K562 treated with DMSO at 1 percent for 24 hours (cell line): ENCODE measurements around the gene SLC22A13. TPM values are rescaled to one million over a fixed set of nuclear protein-coding genes. Genes with fewer than 3 reads are reported as not detected.

Source experiments
- total RNA-seq: library from RNA; unstranded; fragments of 300-600 nt; gene quantifications from 2 replicates; pipeline ENCODE4 v1.2.3, GENCODE V29; 2022; ENCODE audit warnings: low read depth; ENCODE audit not compliant: insufficient read depth

SLC22A13 gene
- not detected in 2 replicates for total RNA-seq

GRCh38 chr3:38265604-38266307 is at the start of gene SLC22A13:
SLC22A13 (plus strand) TSS chr3:38265812; CDS start chr3:38265861, 49 bp downstream.

GRCh38 chr3:38281895-38282686 is 16.5 kb downstream of the SLC22A13 start, which contains the start of gene SLC22A14:
SLC22A14 (plus strand) TSS chr3:38282294; CDS start chr3:38306027, 23,733 bp downstream.

Other genes with a start within 250 kb of the SLC22A13 start
- 28.1 and 32.5 TPM in 2 replicates for gene PLCD1, start 236.2 kb upstream of the SLC22A13 start, total RNA-seq
- gene DLEC1, start 226.6 kb upstream of the SLC22A13 start, total RNA-seq, result 0.17 TPM in 1 of 2 replicates, not detected in the other
- 85.8 and 90.4 TPM in 2 replicates for gene ACAA1, start 128.7 kb upstream of the SLC22A13 start, total RNA-seq
- 67.2 and 67.5 TPM in 2 replicates for gene MYD88, start 127.2 kb upstream of the SLC22A13 start, total RNA-seq
- gene OXSR1, start 100.3 kb upstream of the SLC22A13 start, total RNA-seq, result 21.6 and 22.8 TPM in 2 replicates
- gene SLC22A14, start 16.5 kb downstream of the SLC22A13 start, total RNA-seq, result 0.12 TPM in 1 of 2 replicates, not detected in the other
- 4.9 and 5.9 TPM in 2 replicates for gene XYLB, start 81.0 kb downstream of the SLC22A13 start, total RNA-seq
- 6.9 and 8.3 TPM in 2 replicates for gene ACVR2B, start 188.1 kb downstream of the SLC22A13 start, total RNA-seq
- gene EXOG, start 230.5 kb downstream of the SLC22A13 start, total RNA-seq, result 5.8 and 6.0 TPM in 2 replicates